T follicular helper cell (primary cell): Measurements from ENCODE around the gene CERS1.

Experiments
- DNase-seq: peaks from one replicate; pipeline ENCODE4 v3.0.0-alpha.2; 2020; ENCODE audit warnings: low read depth

Gene CERS1

DNA sequence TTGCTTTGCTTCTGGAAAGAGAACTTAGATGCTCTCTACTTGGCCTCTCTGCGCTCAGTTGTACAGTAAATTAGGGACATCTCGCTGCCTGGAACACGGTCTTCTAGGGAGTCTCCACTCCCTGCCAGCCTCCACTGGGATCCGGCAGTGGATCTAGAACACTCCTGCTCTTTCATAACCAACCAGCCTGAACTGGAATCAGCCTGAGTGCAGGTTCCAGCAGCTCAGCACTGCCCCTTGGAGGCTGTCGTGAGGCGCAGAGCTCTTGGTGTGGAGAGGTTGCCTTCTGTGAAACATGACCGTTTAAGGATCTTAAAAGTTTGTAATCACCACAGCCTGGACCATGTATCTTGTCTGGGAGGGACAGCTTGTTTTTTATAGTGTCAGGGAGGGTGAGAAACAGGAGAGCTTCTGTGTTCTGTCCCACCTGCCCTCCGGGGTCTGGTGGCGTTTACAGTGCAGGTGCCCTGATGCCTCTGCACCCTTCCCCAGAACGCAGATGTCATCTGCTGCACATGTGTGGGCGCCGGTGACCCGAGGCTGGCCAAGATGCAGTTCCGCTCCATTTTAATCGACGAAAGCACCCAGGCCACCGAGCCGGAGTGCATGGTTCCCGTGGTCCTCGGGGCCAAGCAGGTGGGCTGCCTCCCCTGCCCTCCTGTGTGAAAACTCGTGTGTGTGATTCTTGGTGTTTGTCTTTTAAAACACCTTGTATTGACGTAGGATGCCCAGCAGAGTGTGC lies 39.4 kb downstream of the CERS1 start:
- DNase-seq, result no peak

DNA sequence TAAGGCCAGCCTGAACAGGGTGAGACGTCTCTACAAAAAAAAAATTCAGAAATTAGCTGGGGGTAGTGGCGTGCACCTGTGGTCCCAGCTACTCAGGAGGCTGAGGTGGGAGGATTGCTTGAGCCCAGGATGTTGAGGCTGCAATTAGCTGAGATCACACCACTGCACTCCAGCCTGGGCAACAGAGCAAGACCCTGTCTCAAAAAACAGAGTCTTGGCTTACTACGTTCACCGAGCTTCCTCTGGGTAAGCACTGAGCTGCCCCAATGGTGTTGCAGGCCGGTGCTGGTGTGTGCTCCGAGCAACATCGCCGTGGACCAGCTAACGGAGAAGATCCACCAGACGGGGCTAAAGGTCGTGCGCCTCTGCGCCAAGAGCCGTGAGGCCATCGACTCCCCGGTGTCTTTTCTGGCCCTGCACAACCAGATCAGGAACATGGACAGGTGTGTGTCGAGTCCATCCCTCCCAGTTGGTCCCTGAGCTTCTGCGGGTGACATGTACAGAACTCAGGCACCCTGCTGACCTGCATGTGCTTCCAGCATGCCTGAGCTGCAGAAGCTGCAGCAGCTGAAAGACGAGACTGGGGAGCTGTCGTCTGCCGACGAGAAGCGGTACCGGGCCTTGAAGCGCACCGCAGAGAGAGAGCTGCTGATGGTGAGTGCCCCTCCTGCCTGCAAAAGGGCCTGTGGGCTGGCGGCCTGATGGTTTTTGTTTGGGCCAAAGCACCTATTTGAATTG lies 40.1 kb downstream of the CERS1 start:
- DNase-seq, result no peak

DNA sequence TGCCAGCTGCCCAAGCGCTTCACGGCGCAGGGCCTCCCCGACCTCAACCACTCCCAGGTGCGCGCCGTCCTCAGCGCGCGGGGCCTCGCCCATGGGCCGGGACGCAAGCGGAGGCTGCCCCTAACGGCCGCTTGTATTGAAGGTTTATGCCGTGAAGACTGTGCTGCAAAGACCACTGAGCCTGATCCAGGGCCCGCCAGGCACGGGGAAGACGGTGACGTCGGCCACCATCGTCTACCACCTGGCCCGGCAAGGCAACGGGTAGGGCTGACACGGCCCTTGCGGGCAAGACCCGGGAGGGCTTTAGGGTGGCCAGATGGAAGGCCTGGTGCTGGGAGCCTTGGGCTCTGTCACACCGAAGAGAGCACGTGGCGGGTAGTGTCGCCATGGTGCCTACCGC lies 41.0 kb downstream of the CERS1 start:
- no peak for DNase-seq

DNA sequence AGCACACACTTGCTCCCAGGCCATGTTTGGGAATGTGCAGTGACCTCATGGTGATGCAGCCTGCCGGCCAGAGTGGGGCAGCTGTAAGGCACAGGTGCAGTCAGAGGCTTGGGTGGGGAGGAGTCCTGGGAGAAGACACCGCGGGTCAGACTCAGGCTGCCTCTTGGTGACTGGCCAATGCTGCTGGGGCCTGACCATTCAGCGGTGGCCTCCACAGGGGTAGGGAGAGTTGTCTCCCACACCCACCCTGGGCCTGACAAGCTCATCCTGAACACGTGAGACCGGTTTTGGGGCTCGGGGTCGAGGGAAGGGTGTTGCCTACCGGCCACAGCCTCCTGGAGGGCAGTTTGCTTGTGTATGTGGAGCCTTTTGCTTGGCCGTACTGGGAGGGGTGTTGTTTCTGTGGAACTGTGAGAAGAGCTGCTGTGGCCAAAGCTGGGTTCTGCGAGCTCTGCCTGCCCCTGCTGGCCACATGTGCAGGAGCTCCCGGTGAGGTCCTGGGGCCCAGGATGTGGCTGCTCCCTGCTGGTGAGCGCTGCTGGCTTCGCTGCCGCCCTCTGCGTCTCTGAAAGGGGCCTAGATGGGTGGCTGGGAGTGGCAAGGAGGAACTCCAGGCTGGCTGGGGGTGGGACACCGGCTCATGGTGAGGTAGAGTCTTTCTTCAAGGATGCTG lies 42.1 kb downstream of the CERS1 start:
- DNase-seq, result no peak

DNA sequence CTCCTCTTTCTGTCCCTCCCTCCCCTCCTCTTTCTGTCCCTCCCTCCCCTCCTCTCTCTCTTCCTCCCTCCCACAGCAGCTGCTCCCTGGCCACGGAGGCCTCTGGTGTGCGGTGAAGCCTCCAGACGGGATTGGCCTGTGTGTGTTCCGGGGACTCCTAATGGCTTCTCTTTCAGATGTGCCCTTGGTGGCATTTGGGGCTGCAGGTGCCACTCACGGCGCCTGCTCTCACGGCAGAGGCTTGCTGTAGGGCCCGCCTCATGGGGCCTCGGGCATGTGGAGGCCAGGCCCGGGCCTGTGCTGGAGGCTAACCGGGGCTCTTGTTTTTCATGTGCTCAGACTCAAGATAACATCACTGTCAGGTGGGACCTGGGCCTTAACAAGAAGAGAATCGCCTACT lies 43.3 kb downstream of the CERS1 start:
- DNase-seq, result no peak

DNA sequence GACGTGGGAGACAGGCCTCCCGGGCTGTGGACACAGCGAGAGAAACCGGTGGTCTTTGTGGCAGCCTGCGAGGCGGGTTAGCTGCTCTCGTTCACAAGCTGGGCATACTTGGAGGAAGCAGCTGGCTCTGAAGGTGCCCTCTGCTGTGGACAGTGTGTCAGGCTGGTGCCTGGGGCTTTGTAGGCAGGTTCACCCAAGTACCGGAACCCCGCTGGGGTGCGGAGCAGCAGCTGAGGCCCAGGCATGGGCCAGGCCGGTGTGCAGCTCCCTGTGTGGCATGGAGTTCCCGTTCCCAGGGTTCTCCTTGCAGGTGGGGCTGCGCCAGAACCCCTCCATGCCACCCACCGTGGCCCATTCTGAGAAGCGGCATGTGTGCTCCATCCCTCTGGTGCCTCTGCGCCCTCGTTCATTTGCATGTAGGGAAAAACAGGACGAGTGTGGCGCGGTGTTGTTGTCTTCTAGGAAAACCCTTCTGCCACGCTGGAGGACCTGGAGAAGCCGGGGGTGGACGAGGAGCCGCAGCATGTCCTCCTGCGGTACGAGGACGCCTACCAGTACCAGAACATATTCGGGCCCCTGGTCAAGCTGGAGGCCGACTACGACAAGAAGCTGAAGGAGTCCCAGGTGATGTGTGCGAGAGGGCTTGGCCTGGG lies 44.2 kb downstream of the CERS1 start:
- DNase-seq, result no peak

DNA sequence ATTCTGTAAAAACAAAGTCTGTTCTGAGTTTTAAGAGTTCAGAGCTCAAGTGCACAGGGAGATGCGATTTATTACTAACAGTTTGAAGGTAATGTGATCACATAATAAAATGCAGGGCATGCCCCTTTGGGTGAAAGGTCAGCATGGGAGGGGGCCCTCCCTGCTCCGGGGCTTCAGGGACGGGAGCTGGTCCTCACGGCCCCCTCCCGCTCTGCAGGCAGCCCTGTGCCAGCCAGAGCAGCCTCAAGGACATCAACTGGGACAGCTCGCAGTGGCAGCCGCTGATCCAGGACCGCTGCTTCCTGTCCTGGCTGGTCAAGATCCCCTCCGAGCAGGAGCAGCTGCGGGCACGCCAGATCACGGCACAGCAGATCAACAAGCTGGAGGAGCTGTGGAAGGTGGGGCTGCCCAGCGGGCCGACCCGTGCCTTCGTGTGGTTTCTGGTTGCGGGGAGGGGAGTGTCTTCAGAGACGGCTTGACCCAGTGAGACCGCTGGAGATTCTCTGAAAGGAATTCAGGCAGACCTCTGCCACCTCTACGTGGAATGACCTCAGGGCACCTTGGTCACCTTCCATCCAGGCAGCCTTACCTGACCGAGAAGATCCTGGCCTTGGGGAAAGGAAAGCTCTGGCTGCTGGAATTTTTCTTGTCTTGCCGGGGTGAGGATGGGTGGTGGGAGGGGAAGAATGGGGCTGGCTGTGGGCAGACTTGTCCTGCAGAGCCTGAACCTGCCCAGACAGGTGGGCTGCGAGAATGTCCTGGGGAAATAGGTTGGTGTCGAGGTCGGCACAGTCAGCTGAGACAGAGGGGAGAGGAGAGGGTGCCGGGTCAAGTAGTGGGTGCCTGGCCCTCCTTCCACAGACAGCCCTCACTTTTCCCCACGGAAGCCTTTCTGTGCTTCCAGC lies 45.2 kb downstream of the CERS1 start:
- no peak for DNase-seq

DNA sequence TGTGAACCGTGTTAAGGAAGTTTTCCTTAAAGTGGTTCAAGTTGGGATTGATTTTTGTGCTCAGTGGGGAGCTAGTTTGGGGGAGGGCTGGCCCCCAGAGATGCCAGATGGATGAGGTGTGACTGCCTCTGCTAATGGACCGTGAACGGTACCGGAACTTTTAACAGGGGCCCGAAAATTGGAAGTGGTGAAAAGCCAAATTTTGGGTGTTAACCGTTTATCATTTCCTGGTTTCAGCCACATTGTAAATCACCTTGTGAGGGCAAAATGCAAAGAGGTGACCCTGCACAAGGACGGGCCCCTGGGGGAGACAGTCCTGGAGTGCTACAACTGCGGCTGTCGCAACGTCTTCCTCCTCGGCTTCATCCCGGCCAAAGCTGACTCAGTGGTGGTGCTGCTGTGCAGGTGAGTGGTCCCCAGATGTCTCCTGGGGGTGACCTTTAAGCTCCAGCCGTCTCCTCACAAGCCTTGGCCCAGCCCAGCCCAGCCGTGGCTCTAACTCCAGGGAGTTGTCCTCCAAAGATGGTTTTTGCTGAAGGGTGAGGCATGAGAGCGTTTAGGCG lies 46.0 kb downstream of the CERS1 start:
- DNase-seq, result no peak

DNA sequence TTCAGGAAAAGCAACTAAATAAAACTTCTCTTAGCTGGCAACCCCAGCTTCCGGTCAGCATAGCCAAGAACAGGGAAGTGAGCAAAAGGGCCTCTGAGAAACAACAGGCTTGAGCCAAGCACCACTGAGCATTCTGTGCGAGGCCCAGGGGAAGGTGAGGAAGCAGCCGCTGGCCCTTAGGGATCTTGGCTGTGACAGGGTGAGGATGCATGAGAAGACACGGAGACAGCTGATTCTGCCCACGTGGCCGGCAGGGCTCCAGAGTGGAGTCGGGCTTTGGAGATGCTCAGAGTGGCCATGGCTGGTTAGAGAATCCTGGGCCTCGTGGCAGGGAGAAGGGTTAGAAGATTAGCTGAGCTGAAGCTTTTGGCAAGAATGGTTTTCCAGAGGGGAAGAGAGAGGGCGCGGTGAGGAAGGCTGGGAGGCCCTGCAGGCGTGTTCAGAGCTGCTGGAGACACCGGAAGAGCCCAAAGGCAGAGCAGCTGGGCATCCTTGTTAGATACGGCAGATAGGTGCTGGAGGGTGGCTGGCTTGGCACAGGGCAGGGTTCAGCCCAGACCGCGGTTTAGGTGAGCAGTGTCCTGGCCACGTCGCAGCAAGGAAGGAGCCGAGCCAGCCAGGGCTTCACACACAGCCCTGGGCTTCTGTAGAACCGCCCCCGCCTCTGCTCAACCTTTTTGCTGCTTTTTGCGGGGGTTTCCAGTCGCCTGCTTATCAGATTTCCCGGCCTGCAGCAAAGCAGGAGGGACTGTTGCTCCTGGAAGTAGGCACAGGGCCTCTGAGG lies 46.9 kb downstream of the CERS1 start:
- no peak for DNase-seq

DNA sequence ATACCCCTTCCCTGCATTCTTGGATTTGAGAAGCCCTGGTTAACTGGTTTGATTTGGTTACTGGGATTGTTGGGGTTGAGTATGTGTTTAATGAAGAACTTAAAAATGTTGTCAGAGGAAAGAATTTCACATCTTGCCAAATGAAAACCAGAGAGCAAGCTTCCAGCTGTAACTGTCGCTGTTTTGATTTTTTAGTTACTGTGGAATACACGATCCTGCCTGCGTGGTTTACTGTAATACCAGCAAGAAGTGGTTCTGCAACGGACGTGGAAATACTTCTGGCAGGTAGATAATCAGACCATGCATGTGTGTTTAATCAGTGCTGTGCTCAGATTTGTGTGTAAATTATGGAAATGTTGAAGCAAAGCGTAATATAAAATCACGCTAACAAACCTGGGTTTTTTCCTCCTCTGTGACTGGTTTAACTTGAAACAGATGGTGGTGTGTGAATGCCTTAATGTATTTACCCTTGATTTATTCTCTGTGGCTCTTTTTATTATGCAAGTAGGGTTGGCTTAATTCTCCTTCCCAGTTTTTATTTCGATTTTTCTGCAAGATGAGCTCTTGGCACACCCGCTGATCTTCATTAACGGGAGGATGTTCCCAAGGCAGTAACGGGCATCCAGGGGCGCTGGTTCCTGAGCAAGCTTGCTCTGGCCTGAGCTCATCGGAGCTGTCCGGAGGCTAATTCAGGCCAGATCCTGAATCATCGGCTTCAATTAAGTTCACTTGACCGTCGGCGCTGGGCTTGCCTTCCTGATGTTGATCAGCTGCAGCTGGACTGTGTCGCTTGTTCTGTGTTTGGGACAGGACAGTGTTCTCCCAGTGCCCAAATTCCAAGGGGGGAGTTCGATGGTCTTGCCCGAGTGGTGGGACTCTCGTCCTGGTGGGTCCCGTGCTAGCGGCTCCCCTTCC lies 48.2 kb downstream of the CERS1 start:
- no peak for DNase-seq

DNA sequence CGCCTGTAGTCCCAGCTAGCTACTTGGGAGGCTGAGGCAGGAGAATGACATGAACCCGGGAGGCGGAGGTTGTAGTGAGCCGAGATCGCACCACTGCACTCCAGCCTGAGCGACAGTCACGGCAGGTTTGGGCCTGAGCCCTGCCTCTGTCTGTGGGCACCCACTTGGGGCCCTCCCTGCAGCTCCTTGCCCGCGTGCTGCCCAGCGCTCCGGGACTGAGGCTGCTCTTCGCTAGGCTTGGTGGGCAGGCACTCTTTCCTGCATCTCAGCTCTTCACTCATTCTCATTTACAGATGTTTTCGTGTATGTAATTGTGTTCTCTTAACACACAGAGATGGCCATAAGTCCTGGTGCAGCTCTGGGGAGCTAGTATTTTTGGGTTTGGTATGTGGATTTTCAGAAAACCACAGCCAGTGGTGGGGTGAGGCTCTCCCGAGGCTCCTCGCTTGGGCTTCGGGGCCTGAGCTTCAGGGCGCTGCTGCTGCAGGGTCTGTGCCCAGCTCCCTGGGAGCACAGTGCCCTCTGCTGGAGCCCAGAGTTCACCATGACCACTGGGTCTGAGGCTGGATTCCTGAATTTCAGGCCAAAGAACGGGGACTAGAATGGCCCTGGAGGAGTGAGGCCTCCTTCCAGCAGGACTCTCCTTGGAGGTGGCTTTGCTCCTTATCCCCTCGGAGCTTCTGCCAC lies 49.0 kb downstream of the CERS1 start:
- DNase-seq, result peak; percentile 56

DNA sequence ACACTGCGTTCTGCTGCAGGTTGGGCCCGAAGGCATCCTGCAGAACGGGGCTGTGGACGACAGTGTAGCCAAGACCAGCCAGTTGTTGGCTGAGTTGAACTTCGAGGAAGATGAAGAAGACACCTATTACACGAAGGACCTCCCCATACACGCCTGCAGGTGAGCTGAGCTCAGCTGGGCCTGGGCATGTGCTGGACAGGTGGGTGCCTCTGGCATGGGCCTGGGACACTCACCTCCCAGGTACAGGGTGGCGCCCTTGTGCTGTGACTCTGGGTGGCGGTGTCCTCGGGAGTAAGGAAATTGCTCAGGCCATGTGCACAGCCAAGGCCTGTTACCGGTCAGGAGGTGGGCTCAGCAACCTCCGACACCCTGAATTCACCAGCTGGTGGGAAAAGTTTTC lies 50.0 kb downstream of the CERS1 start:
- DNase-seq, result no peak

DNA sequence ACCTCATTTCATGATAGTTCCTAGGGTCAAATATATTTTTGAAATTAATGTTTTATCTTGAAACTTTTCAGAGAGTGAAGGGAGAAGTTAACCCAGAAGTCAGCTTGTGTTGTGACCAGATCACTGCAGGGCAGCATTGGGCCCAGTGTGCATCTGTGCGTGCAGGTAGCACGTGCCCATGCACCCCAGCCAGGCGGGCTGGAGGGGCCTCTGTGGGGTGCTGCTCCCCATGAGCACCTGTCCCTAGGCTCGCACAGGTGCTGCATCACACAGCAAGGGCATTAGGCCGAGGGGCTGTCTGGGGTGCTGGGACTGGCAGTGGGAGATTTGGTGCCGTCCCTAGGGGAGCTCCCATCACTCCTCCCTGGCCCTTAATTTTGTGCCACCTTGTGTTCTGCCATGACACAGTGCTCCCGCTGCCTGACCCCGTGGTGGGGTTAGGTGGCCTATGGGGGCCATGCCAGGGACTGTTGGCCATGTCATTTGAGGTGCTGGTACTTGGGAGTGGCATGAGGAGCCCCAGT lies 51.1 kb downstream of the CERS1 start:
- DNase-seq, result no peak

DNA sequence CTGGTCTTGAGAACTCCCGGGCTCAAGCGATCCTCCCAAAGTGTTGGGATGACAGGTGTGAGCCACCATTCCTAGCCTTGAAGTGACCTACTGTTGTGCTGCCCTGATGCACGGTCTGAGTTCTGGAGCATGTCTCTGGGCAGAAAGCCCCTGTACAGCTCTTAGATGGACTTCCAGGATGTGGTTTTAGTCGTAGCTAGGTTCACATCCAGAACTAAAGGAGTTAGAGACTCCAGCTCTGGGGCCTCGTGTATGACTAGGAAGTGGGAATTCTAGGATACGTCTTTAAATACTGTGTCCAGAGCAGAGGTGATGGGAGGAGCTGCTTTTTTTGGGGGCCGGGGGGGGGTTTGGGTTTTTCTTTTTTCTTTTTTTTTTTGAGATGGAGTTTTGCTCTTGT lies 52.0 kb downstream of the CERS1 start:
- DNase-seq, result no peak

DNA sequence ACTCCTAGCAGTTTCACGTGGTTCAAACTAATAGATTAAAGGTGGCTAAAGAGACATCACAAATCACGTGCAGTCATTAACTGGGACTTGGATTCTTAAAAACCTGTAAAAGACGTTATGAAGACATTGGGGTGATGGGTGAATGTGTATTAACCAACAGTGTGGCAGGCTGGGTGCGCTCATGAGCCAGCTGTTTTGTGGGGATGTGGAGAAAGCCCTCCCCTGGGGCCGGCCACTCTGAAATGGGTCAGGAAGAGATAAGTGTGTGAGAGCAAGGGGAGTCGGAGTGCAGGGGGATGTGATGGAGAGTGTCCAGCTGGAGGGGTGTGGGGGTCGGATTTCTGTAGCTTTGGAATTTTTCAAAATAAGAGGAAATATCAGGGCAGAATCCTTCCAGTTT lies 53.8 kb downstream of the CERS1 start:
- DNase-seq, result no peak

DNA sequence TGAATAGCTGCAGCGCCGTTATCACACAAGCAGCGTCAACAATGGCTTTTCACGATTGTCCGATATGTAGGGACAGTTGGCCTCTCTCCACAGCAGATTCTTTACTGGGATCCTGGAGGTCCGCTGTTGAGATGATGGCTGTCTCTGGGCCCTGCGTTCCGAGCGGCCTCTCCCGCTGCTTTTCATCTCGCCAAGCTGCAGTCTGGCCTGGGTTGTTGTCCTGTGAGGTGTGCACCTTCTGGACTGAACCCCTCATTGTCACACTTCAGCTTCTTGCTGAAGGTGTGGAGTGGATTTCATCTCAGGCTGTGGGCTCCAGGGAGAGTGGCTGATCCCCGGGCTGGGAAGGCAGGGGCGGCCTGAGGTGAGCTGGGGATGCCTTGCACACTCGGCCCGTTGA lies 54.6 kb downstream of the CERS1 start:
- DNase-seq, result no peak

DNA sequence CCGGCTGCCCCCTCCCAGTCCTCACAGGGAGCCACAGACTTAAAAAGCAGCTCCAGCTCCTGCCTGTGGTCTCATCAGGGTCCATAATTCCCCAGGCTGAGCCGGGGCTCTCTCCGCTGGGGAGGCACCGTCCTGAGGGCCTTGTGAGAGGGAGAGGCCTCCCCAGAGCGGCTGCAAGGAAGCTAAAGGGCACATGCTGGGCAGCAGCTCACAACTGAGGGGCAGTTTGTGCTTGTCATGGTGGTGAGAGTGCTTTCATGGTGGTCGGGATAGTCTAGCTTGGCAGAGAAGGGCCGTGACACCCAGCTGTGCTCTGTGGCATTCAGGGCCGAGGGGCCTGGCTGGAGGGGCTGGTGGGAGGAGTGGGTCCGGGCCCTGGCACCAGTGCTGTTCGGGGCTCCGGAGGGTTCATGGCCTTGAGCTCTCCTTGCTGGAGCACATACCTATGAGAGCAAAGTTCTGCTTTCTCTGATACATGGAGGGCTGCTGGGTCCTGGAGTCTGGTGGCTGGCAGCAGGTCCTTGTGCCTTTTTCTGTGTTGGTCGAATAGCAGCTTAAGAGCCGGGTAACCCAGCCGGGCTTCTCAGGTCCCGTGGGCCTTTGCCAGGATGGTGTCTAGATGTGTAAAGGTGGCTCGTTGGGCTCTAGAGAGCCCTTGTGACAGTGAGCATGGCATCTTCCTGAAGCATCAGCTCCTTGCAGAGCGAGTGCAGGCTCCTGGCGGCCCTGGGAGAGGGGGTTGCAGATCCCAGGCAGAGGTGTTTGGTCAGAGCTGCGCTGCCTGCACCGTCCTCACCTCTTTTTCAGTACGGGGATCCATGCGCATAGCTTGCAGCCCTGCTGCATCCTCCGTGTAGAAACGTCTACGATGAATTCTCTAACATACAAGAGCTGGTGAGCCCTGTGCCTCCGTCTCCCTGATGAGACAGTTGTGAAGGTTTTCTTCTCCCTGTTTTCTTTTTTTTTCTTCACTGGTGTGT lies 55.4 kb downstream of the CERS1 start:
- DNase-seq, result no peak
